A549 (cell line): ENCODE measurements around the gene HEATR5B.

ENCODE experiments used
- CEBPB ChIP-seq, 2 experiments: fragments of >200 bp in 1 of 2; sonication (Bioruptor Twin) in 1 of 2; formaldehyde crosslinking in 1 of 2; IDR thresholded peaks; 2 replicates each; pipeline ENCODE4 v1.6.1; 2012 to 2016
- CHD4 ChIP-seq: fragments of 200-600 bp; sonication (generic); IDR thresholded peaks from 2 replicates; pipeline ENCODE4 v1.6.1; 2016; ENCODE audit warnings: antibody characterized with exemption, mild to moderate bottlenecking, borderline replicate concordance
- CTCF ChIP-seq: fragments of >200 bp; sonication (Bioruptor Twin); formaldehyde crosslinking; IDR thresholded peaks from 3 replicates; pipeline ENCODE4 v1.5.1; 2016
- EHMT2 ChIP-seq: fragments of 200-600 bp; sonication (generic); IDR thresholded peaks from 2 replicates; pipeline ENCODE4 v1.6.1; 2016; ENCODE audit warnings: antibody characterized with exemption, low read depth, mild to moderate bottlenecking, moderate library complexity
- EP300 ChIP-seq, 2 experiments: fragments of >200 bp; sonication (Bioruptor Twin); formaldehyde crosslinking; IDR thresholded peaks; 2 replicates in 1 of 2; 3 replicates in 1 of 2; pipeline ENCODE4 v1.6.1; 2016 to 2017
- JUNB ChIP-seq: fragments of >200 bp; sonication (Bioruptor Twin); formaldehyde crosslinking; IDR thresholded peaks from 2 replicates; pipeline ENCODE4 v1.6.1; 2016
- MAFK ChIP-seq: fragments of 450-650 bp; IDR thresholded peaks from 2 replicates; pipeline ENCODE4 v1.6.1; 2014; ENCODE audit not compliant: partially characterized antibody
- RAD21 ChIP-seq, 2 experiments: fragments of >200 bp in 1 of 2; sonication (Bioruptor Twin) in 1 of 2; formaldehyde crosslinking in 1 of 2; IDR thresholded peaks in 1 of 2; conservative IDR thresholded peaks in 1 of 2; 2 replicates in 1 of 2; 3 replicates in 1 of 2; pipeline ENCODE4 v1.6.1; 2012 to 2018; ENCODE audit warnings: inconsistent platforms in 1 of 2
- RCOR1 ChIP-seq: fragments of 150-350 bp; IDR thresholded peaks from 2 replicates; pipeline ENCODE4 v1.6.1; 2014; ENCODE audit warnings: antibody characterized with exemption, low read length, low read depth
- REST ChIP-seq: fragments of 200-600 bp; sonication (generic); IDR thresholded peaks from 2 replicates; pipeline ENCODE4 v1.6.1; 2016; ENCODE audit warnings: antibody characterized with exemption, mild to moderate bottlenecking, moderate library complexity
- RFX5 ChIP-seq: fragments of 450-650 bp; IDR thresholded peaks from 2 replicates; pipeline ENCODE4 v1.7.1; 2014; ENCODE audit warnings: antibody characterized with exemption, mild to moderate bottlenecking, moderate library complexity
- RNF2 ChIP-seq: fragments of 200-600 bp; sonication (generic); IDR thresholded peaks from 2 replicates; pipeline ENCODE4 v1.6.1; 2016; ENCODE audit warnings: low read depth, mild to moderate bottlenecking, antibody characterized with exemption, moderate library complexity, borderline replicate concordance
- USF2 ChIP-seq: fragments of 450-650 bp; IDR thresholded peaks from 2 replicates; pipeline ENCODE4 v1.6.1; 2014; ENCODE audit warnings: antibody characterized with exemption

- no peak for TF ChIP-seq RFX5
- TF ChIP-seq CTCF, result no peak
- no peak for TF ChIP-seq REST
- TF ChIP-seq EHMT2, result no peak
- no peak for TF ChIP-seq RCOR1
- no peak for TF ChIP-seq CHD4
- TF ChIP-seq JUNB, result no peak
- no peak for TF ChIP-seq EP300 (IDR thresholded peaks at IDR 0.05)
- no peak for TF ChIP-seq RAD21 (conservative IDR thresholded peaks at IDR 0.05 in 1 of 2, IDR thresholded peaks at IDR 0.05 in 1 of 2)
- no peak for TF ChIP-seq RNF2
- peak; percentile 84 for TF ChIP-seq MAFK
- no peak for TF ChIP-seq USF2
- TF ChIP-seq CEBPB (IDR thresholded peaks at IDR 0.05), result no peak
Observed at GRCh38 chr2:37061013-37061711, 23.0 kb downstream of the HEATR5B start.
